ENCODE results near the gene COL5A1.

- no peak for TF ChIP-seq CTCF (optimal IDR thresholded peaks at IDR 0.05 in 1 of 3, IDR thresholded peaks at IDR 0.05 in 1 of 3, conservative IDR thresholded peaks at IDR 0.05 in 1 of 3; ENCODE audit: extremely low read depth in 1 of 3, insufficient read depth in 2 of 3, low read length in 3 of 3)
- TF ChIP-seq EZH2 (IDR thresholded peaks at IDR 0.05; ENCODE audit: low read length), result no peak
Measured at GRCh38 chr9:134832471-134832870, 190.9 kb downstream of the COL5A1 start.
